ENCODE results near the gene PABPN1L. TPM values are rescaled to one million over a fixed set of nuclear protein-coding genes. Genes with fewer than 3 reads are reported as not detected.

Gene PABPN1L
- total and polyA plus RNA-seq, 7 donors = not detected

GRCh38 chr16:88816736-88817535 is 49.5 kb downstream of the PABPN1L start:
- Histone ChIP-seq H3K27ac (no peak overlapping the region), H3K9me3 (no peaks in the 10 kb centered on the region), H3K27me3 (ENCODE audit: insufficient read depth in 3 of 3, low read length in 2 of 3) (no peaks in the 10 kb centered on the region), H3K4me1 (no peaks in the 10 kb centered on the region), H3K4me3 (no peak overlapping the region), H3K36me3 (ENCODE audit: insufficient read depth in 1 of 2, low read depth in 1 of 2) (peaks cover 0 to under 1% of the 10 kb centered on the region in 2 donors)
- no peak for TF ChIP-seq CTCF (IDR thresholded peaks at IDR 0.05)
- no peak for ATAC-seq
- no peak for DNase-seq
- WGBS, 3 donors = 87 to 92% (median 88%) methylated on average over 38 to 41 of the region's 41 CpGs
- intact Hi-C loops (cut with DNase I) = loop anchor here (2.0 to 10.0 kb wide), 5 partner anchors 98 to 350 kb away; partner anchors contain the start of gene ACSF3 (in 1 of the 2)

- intact Hi-C loops (cut with DNase I) = loop anchor here (2.0 to 10.0 kb wide), 5 partner anchors 99 to 351 kb away; partner anchors contain the start of gene ACSF3 (in 1 of the 2)
- Histone ChIP-seq H3K36me3 (ENCODE audit: insufficient read depth in 1 of 2, low read depth in 1 of 2) (no peaks in the 10 kb centered on the region), H3K4me3 (no peak overlapping the region), H3K27ac (no peak overlapping the region), H3K9me3 (no peaks in the 10 kb centered on the region), H3K27me3 (ENCODE audit: insufficient read depth in 3 of 3, low read length in 2 of 3) (no peaks in the 10 kb centered on the region), H3K4me1 (peaks cover 2% of the 10 kb centered on the region)
- WGBS, 3 donors = 44 to 51% (median 44%) methylated on average over 15 to 19 of the region's 19 CpGs
- ATAC-seq (peak; percentile 31 to 48 (median 35)), DNase-seq (no peak)
- peak; percentile 85 for TF ChIP-seq CTCF (IDR thresholded peaks at IDR 0.05)
Measured at GRCh38 chr16:88815901-88816589, 50.4 kb downstream of the PABPN1L start.

GRCh38 chr16:88815227-88815626 is 51.2 kb downstream of the PABPN1L start:
- no peak overlapping the region for H3K4me3 ChIP-seq
- H3K27me3 ChIP-seq (ENCODE audit: insufficient read depth in 3 of 3, low read length in 2 of 3) = no peaks in the 10 kb centered on the region
- intact Hi-C loops (cut with DNase I) = loop anchor here (5.0 to 10.0 kb wide), 3 partner anchors 100 to 352 kb away; partner anchors contain the start of gene ACSF3 (in 1 of the 2)
- peaks cover under 1 to 1% of the 10 kb centered on the region in 2 donors for H3K36me3 ChIP-seq (ENCODE audit: insufficient read depth in 1 of 2, low read depth in 1 of 2)
- peaks cover 9% of the 10 kb centered on the region for H3K4me1 ChIP-seq
- TF ChIP-seq CTCF (IDR thresholded peaks at IDR 0.05) = no peak
- H3K27ac ChIP-seq = no peak overlapping the region
- ATAC-seq (no peak), DNase-seq (no peak)
- WGBS, 3 donors = 80 to 84% (median 82%) methylated on average over 10 of the region's 10 CpGs
- no peaks in the 10 kb centered on the region for H3K9me3 ChIP-seq

- Histone ChIP-seq H3K4me1 (peaks cover 13% of the 10 kb centered on the region), H3K4me3 (no peak overlapping the region), H3K9me3 (no peaks in the 10 kb centered on the region), H3K27me3 (ENCODE audit: insufficient read depth in 3 of 3, low read length in 2 of 3) (no peaks in the 10 kb centered on the region), H3K27ac (no peak overlapping the region), H3K36me3 (ENCODE audit: insufficient read depth in 1 of 2, low read depth in 1 of 2) (peaks cover 6 to 12% of the 10 kb centered on the region in 2 donors)
- no peak for TF ChIP-seq CTCF (IDR thresholded peaks at IDR 0.05)
- 86 to 88% (median 87%) methylated on average over 13 of the region's 13 CpGs for WGBS, 3 donors
- intact Hi-C loops (cut with DNase I) = loop anchor here (5.0 to 10.0 kb wide), 5 partner anchors 43 to 403 kb away; partner anchors contain the start of genes ACSF3 (in 2 of the 2), GALNS (in 1 of the 2), TRAPPC2L (in 1 of the 2) and ZNF778 (in 1 of the 2)
- ATAC-seq (no peak), DNase-seq (no peak)
Measured at GRCh38 chr16:88814144-88814502, 52.3 kb downstream of the PABPN1L start.

Other genes with a start within 250 kb of the PABPN1L start
- gene IL17C, start 228.1 kb downstream of the PABPN1L start, total RNA-seq = not detected
- gene IL17C, start 228.1 kb downstream of the PABPN1L start, polyA plus RNA-seq = not detected
- gene CYBA, start 215.6 kb downstream of the PABPN1L start, total RNA-seq = 10 to 100 TPM; 17.1 to 20.2 (median 19.2) TPM
- gene CYBA, start 215.6 kb downstream of the PABPN1L start, polyA plus RNA-seq = 10 to 100 TPM in 2 of 3 donors, 1 to 10 TPM in 1; 9.1 to 28.0 (median 24.0) TPM
- gene MVD, start 203.6 kb downstream of the PABPN1L start, total RNA-seq = 10 to 100 TPM; 11.7 to 26.8 (median 16.1) TPM
- 10 to 100 TPM; 13.7 to 19.2 (median 15.9) TPM for gene MVD, start 203.6 kb downstream of the PABPN1L start, polyA plus RNA-seq
- 1 to 10 TPM; 1.5 to 8.5 (median 4.0) TPM for gene SNAI3, start 180.2 kb downstream of the PABPN1L start, total RNA-seq
- gene SNAI3, start 180.2 kb downstream of the PABPN1L start, polyA plus RNA-seq = 1 to 10 TPM; 1.2 to 5.3 (median 3.0) TPM
- 10 to 100 TPM; 13.4 to 22.9 (median 15.7) TPM for gene RNF166, start 160.3 kb downstream of the PABPN1L start, total RNA-seq
- 10 to 100 TPM; 10.1 to 14.9 (median 12.1) TPM for gene RNF166, start 160.3 kb downstream of the PABPN1L start, polyA plus RNA-seq
- 10 to 100 TPM; 12.4 to 24.1 (median 19.6) TPM for gene CTU2, start 160.2 kb downstream of the PABPN1L start, total RNA-seq
- gene CTU2, start 160.2 kb downstream of the PABPN1L start, polyA plus RNA-seq = 10 to 100 TPM; 20.2 to 24.1 (median 21.9) TPM
- 10 to 100 TPM in 2 of 4 donors, 1 to 10 TPM in 2; 8.8 to 12.6 (median 10.9) TPM for gene PIEZO1, start 81.4 kb downstream of the PABPN1L start, total RNA-seq
- 10 to 100 TPM in 2 of 3 donors, 1 to 10 TPM in 1; 7.2 to 26.8 (median 10.2) TPM for gene PIEZO1, start 81.4 kb downstream of the PABPN1L start, polyA plus RNA-seq
- gene CDT1, start 62.9 kb downstream of the PABPN1L start, total RNA-seq = under 1 TPM in 3 of 4 donors, not detected in 1; 0.17 to 0.59 (median 0.25) TPM
- under 1 TPM; 0.03 to 0.13 (median 0.04) TPM for gene CDT1, start 62.9 kb downstream of the PABPN1L start, polyA plus RNA-seq
- gene APRT, start 54.7 kb downstream of the PABPN1L start, total RNA-seq = 10 to 100 TPM; 32.8 to 67.7 (median 55.0) TPM
- 100 to 1,000 TPM in 1 of 3 donors, 10 to 100 TPM in 2; 49.4 to 165 (median 66.9) TPM for gene APRT, start 54.7 kb downstream of the PABPN1L start, polyA plus RNA-seq
- gene GALNS, start 9.7 kb downstream of the PABPN1L start, total RNA-seq = 10 to 100 TPM in 2 of 4 donors, 1 to 10 TPM in 2; 4.8 to 10.4 (median 9.7) TPM
- 10 to 100 TPM in 2 of 3 donors, 1 to 10 TPM in 1; 9.0 to 15.4 (median 12.3) TPM for gene GALNS, start 9.7 kb downstream of the PABPN1L start, polyA plus RNA-seq
- gene TRAPPC2L, start 9.5 kb downstream of the PABPN1L start, total RNA-seq = 10 to 100 TPM; 38.6 to 42.6 (median 38.7) TPM
- 10 to 100 TPM; 23.9 to 30.7 (median 28.5) TPM for gene TRAPPC2L, start 9.5 kb downstream of the PABPN1L start, polyA plus RNA-seq
- 10 to 100 TPM in 1 of 4 donors, 1 to 10 TPM in 3; 4.7 to 15.0 (median 6.7) TPM for gene CBFA2T3, start 110.5 kb upstream of the PABPN1L start, total RNA-seq
- 1 to 10 TPM; 2.6 to 6.0 (median 3.4) TPM for gene CBFA2T3, start 110.5 kb upstream of the PABPN1L start, polyA plus RNA-seq
- 10 to 100 TPM; 16.2 to 26.5 (median 19.1) TPM for gene ACSF3, start 227.2 kb upstream of the PABPN1L start, total RNA-seq
- 10 to 100 TPM; 13.4 to 15.5 (median 13.5) TPM for gene ACSF3, start 227.2 kb upstream of the PABPN1L start, polyA plus RNA-seq

All from psoas muscle (tissue), 8 donors.